ENCODE measurements around the gene SPPL2B.
"Not testable (repeated sequence)": the region's sequence is repeated elsewhere in the genome, so short reads cannot be mapped to it uniquely, and the experiment has no call there.

The SPPL2B gene

GRCh38 chr19:2328401-2329148, at the start of gene SPPL2B, which contains the start of gene LSM7:
Gene SPPL2B (plus strand): TSS chr19:2328684. CDS start chr19:2328710, 26 bp downstream.
Gene LSM7 (minus strand): TSS chr19:2328586. CDS start chr19:2328566, 20 bp downstream.
- DNase-seq, result peak; percentile 92

GRCh38 chr19:2280633-2281264, 47.7 kb upstream of the SPPL2B start:
- no peak for DNase-seq

DNA sequence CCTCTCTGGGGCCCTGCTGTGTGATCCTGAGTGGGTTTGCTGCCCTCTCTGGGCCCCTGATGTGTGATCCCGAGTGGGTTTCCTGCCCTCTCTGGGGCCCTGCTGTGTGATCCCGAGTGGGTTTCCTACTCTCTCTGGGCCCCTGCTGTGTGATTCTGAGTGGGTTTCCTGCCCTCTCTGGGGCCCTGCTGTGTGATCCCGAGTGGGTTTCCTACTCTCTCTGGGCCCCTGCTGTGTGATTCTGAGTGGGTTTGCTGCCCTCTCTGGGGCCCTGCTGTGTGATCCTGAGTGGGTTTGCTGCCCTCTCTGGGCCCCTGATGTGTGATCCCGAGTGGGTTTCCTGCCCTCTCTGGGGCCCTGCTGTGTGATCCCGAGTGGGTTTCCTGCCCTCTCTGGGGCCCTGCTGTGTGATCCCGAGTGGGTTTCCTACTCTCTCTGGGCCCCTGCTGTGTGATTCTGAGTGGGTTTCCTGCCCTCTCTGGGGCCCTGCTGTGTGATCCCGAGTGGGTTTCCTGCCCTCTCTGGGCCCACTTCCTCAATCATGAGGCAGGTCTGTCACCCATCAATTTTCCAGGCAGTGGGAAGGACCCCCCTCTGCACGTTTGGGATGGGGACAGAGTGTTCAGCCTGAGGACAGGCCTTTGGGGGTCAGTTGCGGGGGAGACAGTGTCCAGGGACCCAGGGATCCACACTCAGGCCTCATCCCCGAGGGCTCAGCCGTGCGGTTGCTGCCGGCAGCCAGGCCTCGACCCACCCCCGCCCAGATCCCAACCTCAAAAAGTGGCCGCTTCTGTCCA, 47.0 kb upstream of the SPPL2B start:
- not testable (repeated sequence) for DNase-seq

DNA sequence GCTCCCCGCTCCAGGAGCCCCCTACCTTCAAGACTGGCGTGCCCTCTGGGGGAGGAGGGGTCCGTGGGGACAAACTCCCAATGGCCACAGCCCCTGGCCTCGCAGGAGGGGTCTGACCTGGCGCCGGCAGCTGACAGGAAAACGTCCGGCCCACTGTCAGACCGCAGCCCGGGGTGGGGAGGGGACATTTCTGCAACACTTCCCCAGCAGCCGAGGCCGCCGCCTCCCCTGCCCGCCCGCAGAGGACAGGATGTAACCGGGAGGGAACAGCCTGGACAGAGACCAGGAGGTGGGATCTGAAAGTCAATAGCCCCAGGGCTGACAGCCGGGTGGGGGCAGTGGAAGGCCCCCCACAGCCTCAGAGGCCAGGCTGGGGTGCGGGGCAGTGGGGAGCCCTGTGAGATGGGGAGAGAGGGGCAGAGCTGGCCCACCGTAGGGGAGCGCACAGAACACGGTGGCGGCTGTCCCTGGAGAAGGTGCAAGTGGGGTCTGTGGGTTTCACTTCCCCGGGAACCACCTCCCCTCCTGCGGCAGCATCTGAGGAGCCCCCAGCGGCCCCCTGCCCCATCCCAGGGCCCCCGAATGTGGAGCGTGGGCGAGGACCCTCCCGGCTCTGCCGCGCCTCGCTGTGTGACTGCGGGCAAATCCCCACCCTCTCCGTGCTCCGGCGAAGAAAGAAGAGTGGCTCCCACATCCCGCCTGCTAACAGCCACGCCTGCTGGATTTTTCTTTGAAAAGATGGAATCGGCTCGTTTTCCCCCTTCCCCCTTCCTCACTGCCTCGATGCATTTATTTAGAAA, 46.2 kb upstream of the SPPL2B start, which contains the start of gene PEAK3:
Gene PEAK3 (minus strand): TSS at position 114 of the 800 bp plus-strand sequence. CDS start 1,244 bp downstream, outside the sequence.
- DNase-seq, result no peak

DNA sequence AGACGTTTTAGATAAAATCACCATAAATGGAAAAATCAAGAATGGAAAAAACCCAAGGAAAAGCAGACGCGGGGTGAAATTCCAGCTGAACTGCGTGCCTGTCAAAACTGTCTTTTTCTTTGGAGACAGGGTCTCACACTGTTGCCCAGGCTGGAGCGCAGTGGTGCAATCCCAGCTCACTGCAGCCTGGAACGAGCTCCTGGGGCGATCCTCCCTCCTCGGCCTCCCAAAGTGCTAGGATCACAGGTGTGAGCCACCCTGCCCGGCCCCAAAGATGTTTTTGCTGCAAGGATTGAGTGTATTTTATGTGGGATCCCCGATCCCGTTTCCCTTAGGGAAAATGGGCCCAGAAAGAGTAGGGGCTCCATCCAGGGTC, 45.6 kb upstream of the SPPL2B start:
- no peak for DNase-seq

GRCh38 chr19:2283835-2284507, 44.5 kb upstream of the SPPL2B start:
- DNase-seq, result no peak

DNA sequence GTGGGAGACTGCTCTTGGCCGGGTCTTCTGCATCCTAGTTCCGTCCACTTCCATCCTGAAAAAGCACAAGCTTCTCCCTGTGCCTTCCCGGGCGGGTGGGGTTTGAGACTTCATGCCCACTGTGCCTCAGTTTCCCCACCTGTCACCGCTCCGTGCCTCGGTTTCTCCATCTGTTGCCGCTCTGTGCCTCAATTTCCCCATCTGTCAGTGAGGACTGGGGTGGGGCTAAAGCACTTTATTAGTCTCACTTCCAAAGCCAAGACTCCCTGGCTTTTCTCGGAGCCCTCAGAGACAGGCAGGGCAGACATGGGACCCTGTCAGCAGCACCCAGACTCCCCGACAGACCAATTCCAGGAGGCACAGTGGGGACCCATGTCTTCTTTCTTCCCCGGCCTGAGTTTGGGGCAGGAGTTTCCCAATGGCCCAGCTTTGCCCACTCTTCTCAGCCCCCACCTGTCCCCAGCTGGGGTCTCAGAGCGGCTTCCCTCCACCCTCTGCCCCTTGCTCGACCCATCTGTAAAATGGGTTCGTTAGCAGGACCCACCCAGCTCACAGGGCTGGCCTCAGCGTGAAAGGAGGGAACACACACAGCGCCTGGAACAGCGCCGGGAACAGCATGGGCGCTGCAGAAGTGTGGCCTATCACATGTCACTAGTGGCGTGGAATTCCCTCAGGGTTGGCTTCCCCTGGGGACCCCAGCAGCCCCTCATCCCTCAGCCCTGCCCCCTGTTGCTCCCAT, 41.9 kb upstream of the SPPL2B start:
- no peak for DNase-seq

- DNase-seq, result no peak
Observed at GRCh38 chr19:2287585-2288337, 40.7 kb upstream of the SPPL2B start.

- no peak for DNase-seq
Observed at GRCh38 chr19:2288338-2288817, 40.1 kb upstream of the SPPL2B start.

GRCh38 chr19:2288818-2289713, 39.4 kb upstream of the SPPL2B start:
- DNase-seq, result no peak

DNA sequence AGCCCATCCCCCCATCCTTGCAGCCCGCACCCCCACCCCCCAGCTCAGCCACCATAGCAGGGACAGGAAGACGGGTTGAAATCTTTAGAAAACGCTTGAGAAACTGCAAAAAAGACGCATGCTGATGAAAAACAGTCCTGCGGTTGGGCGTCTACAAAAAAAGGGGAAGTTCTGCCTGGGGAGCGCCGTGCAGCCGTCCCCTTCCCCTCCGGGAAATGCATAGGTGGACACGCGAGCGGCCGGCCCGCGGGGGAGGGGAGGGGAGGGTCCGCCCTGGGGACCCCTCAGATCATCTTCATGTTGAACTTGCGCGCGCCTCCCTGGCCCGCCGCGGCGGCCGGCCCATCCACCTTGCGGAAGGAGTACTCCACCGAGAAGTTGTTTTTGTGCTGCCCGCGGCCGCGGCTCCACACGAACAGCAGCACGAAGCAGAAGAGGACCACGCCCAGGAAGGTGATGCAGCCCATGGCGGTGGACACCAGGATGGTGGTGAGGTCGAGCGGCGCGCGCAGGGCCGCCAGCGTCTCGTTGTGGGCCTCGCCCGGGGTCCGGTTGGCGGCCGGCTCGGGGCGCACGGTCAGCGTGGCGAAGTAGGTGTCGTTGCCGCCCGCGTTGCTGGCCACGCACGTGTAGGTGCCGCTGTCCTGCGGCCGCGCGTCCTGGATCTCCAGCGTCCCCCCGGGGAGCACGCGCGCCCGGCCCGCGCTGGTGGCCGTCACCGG, 38.6 kb upstream of the SPPL2B start:
- peak; percentile 45 for DNase-seq

- no peak for DNase-seq
Observed at GRCh38 chr19:2290441-2291184, 37.9 kb upstream of the SPPL2B start.

GRCh38 chr19:2291185-2291751, 37.2 kb upstream of the SPPL2B start:
- DNase-seq, result no peak

DNA sequence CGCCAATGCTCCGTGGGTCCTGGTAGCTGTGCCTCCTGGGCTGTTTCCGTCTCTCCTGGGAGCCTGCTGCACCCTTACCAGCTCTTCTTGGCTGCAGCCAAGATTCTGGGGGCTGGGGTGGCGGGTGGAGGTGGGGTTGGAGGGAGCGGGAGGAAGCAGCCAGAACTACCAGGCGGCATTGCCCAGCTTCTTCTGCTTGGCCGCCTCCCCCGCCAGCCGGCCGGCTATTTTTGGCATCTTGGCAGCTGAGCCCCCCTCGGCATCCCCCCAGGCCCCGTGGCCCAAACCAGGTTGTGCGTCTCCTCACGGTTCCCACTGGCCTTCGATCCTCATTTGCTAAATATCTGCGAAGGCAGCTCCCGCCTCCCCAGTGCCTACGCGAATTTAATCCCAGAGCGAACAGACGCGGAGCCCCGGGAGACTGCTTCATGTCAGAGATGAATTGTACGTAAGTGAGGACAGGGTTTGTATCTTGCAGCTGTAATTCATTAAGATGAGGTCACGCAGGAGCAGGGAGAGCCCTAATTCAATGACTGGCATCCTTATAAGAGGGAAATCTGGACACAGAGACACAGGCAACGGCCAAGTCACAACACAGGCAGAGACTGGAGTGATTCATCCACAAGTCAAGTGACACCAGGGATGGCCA, 33.7 kb upstream of the SPPL2B start:
- DNase-seq, result no peak

DNA sequence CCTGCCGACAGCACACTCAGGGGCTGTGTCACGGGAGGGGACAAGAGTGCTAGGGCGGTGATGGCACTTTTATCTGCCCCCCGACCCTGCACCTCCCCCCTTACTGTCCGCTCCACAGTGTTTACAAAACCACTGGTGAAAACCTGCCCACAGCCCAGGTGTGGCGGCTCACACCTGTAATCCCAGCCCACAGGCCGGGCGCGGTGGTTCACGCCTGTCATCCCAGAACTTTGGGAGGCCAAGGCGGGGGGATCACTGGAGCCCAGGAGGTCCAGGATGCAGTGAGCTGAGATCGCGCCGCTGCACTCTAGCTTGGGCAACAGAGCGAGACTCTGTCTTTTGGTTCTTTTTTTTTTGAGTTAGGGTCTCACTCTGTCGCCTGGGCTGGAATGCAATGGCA, 32.3 kb upstream of the SPPL2B start:
- DNase-seq, result no peak

DNA sequence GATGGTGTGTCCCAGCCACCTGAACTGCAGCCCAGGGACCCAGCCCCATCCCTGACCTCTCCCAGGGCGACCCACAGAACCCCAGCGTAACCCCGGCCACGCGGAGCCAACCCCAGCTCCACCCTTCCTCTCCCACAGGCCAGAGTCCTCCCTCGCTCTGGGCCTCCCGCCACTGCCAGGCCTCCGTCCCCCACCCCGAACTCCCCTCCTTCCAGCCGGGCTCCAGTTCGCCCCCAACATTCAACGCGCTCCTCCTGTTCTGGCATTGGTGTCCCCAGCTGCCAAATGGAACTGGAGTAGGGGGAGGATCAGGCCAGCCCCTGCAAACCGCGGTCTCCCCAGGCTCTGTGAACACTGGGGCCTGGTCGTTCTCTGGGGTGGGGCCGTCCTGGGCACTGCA, 28.0 kb upstream of the SPPL2B start:
- no peak for DNase-seq

Data from activated naive CD4-positive, alpha-beta T cell treated with anti-CD3 and anti-CD28 coated beads, Interleukin-2, amount 50 U/mL, for 16 hours (primary cell).